HG03045 (cell line): ENCODE measurements around the gene C2CD4C.
"Not testable (repeated sequence)": the region's sequence is repeated elsewhere in the genome, so short reads cannot be mapped to it uniquely, and the experiment has no call there.

Experiments used
- ATAC-seq: cut with Tn5 transposase; IDR thresholded peaks from one replicate; pipeline ENCODE4 v1.9.1; 2021; ENCODE audit warnings: mild to moderate bottlenecking, moderate library complexity; ENCODE audit not compliant: unreplicated experiment

Gene C2CD4C, protein sequence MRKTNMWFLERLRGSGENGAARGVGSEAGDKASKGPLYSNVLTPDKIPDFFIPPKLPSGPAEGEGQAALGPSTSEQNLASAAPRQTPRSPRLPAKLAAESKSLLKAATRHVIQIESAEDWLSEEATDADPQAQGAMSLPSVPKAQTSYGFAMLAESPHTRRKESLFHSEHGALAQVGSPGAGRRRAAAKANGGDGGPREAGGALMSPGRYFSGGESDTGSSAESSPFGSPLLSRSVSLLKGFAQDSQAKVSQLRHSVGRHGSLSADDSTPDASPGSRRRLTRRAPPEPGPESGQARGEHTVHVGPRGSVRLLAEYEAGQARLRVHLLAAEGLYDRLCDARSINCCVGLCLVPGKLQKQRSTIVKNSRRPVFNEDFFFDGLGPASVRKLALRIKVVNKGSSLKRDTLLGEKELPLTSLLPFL

DNA sequence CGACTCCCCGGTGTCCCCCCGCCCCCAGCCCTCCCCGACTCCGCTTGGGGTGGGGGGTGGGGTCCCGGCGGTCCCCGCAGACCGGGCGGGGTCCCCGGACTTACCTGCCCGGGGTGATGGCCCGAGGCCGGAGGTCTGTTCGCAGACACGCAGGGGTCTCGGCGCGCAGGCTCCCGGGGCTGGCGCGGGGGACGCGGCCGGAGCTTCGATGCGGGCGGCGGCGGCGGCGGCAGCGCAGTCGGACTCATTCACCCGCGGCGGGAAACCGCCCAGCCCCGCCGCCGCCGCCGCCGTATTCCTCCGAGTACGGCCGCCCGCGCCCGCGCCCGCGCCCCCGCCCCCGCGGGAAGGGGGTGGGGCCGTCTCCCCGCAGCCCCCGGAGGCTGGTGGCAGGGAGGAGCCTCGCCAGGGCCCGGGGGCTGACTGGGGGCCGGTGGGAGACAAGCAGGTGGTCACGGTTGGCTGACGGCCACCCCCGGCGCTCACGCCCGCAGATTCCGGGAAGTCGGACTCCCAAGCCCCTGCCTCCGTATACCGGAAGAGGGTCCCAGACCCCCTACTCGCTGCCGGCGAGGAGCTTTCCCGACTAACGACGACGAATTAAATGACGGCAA is at the start of gene C2CD4C:
TSS of gene C2CD4C (minus strand) at position 246 of the 614 bp plus-strand sequence. CDS start 786 bp downstream, outside the sequence.
- ATAC-seq, result no peak

DNA sequence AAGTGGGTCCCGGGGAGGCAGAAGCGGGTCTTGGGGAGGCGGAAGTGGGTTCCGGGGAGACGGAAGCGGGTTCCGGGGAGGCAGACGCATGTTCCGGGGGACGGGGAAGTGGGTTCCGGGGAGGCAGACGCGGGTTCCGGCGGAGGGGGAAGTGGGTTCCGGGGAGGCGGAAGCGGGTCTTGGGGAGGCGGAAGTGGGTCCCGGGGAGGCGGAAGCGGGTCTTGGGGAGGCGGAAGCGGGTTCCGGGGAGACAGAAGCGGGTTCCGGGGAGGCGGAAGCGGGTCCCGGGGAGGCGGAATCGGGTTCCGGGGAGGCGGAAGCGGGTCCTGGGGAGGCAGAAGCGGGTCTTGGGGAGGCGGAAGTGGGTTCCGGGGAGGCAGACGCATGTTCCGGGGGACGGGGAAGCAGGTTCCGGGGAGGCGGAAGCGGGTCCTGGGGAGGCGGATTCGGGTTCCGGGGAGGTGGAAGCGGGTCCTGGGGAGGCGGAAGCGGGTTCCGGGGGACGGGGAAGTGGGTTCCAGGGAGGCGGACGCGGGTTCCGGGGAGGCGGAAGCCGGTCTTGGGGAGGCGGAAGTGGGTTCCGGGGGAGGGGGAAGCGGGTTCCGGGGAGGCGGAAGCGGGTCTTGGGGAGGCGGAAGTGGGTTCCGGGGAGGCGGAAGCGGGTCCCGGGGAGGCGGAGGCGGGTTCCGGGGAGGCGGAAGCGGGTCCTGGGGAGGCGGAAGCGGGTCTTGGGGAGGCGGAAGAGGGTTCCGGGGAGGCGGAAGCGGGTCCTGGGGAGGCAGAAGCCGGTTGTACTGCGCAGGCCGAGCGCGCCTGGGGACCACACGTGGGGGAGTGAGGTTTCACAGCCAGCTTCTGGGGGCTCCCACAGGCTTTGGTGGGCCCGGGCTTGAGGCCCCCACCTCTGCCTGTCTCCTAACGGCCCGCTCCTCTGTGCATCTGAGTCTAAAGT is 49.4 kb upstream of the C2CD4C start:
- no peak for ATAC-seq

DNA sequence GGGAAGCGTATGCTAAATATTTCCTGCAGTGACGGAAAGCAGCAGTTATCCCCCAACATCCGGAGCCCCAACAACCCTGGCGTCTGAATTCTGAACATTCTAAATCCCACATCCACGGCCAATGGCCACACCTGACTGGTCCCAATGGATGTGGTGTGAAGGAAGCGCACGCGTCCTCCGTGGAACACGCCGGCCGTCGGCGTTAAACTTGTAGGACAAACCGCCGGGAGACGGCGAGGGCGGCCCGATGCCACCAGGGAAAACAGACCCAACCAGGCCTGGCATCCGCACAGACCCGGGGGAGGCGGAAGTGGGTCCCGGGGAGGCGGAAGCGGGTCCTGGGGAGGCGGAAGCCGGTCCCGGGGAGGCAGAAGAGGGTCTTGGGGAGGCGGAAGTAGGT is 48.7 kb upstream of the C2CD4C start:
- no peak for ATAC-seq

DNA sequence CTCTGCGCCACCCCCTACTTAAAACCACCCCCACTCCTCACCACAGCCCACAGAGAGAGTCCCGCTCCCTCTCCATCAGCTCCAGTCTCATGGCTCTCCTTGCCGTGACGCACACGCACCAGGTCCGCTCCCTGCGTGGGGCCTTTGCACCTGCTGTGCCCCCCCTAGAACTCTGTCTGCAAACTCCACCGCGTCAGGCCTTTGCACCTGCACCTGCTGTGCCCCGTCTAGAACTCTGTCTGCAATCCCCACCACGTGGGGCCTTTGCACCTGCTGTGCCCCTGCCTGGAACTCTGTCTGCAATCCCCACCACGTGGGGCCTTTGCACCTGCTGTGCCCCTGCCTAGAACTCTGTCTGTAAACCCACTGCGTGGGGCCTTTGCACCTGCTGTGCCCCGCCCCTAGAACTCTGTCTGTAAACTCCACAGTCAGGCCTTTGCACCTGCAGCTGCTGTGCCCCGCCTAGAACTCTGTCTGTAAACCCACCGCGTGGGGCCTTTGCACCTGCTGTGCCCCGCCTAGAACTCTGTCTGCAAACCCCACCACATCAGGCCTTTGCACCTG is 47.7 kb upstream of the C2CD4C start:
- ATAC-seq, result no peak

DNA sequence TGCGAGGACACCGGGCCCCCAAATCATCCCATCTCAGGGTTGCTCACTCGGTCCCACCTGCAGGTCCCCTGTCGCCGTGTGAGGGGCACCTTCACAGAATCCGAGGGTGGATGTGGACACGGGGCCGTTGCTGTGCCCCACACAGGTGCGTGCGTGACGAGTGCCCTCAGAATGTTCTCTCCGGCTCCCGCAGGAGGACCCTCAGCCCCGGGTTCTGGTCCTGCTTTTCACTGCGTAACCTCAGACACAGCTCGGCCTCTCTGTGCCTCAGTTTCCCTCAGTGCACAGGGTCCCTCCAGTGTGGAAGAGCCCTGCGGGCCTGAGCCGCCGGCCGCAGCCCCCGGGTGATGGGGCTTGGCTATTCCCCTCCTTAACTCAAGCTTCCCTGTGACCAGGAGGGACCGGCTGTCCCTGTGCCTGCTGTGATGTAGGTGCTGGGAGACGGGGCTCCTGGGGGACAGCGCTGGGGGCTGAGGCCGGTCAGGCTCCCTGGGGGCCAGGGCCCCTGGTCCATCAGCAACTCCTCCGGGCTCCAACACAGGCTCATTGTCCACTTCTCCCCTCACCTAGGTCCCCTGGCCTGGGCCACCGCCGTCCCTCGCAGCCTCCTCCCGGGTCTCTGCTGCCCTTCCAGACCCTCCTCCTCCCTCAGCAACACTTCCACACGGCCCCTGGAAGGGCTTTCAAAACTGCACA is 47.1 kb upstream of the C2CD4C start:
- ATAC-seq, result no peak

DNA sequence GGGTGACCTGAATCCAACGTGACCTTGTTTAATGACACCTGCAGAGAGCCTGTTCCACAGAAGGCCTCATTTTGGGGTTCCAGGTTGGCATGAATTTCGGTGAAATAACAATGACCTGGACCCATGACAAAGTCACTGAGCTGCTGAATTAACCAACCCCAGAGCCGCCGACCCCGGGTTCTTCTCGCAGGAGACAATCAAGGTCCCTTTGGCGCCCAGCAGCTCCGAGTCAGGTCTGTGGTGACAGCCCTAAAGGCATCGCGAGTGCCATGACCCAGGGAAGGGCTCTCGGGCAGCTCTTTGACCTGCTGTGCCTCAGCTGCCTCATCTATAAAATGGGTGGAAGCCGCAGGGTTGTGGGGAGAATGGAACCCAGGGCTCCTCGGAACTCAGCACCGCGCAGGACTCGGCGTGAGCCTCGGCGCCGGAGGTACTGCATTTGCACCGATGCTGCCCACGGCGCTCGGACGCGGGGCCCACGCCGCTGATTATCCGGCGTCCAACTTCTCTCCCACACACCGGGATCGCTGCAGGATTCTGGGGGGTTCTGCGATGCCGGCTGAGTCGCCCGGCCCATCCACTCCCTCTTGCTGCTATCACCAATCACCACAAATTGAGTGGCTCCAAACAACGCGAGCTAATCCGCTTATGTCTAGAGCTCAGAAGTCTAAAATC is 46.2 kb upstream of the C2CD4C start:
- ATAC-seq, result no peak

DNA sequence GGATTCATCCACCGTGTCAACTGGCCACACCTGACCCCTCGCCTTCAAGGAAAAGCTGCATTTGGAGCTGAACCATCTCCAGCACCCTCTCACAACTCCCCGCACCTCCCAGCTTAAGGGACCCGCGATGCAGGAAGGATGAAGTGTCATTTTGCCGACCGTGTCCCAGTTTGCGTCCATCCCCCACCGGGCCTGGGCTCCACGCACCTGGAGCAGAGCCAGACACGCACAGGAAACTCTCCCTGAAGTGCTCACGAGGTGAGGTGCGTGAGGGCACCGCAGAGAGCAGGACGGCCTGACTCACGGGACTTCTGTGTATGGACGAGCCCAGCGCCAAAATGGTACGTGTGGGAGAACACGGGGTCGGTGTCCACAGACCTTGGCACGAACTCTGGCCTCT is 44.7 kb upstream of the C2CD4C start:
- ATAC-seq, result no peak

DNA sequence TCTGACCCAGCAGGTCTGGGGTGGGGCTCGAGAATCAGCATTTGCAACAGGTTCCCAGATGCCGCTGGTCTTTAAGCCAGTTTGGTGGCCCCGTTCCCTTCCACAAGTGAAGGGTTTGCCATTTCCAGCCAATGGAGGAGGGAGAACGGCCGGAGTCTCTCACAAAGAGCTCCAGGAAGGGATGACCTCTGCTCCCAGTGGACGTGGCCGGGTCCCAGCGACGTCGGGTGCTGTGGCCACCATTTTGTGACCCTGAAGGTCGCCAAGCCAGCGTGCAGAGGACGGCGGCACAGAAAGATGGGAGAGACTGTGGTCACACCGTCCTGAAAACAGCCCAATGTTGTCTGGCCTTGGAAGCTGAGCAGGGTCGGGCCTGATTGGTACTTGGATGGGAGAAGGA is 43.9 kb upstream of the C2CD4C start:
- ATAC-seq, result no peak

DNA sequence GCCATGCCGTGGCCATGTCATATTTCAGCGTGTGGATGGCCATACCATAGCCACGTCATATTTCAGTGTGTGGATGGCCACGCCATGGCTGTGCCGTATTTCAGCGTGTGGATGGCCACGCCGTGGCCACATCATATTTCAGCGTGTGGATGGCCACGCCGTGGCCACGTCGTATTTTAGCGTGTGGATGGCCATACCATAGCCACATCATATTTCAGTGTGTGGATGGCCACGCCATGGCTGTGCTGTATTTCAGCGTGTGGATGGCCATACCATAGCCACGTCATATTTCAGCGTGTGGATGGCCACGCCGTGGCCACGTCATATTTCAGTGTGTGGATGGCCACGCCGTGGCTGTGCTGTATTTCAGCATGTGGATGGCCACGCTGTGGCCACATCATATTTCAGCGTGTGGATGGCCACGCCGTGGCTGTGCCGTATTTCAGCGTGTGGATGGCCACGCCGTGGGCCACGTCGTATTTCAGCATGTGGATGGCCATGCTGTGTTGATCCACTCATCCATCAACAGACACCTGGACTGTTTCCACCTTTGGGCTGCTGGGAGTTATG is 42.0 kb upstream of the C2CD4C start:
- not testable (repeated sequence) for ATAC-seq

DNA sequence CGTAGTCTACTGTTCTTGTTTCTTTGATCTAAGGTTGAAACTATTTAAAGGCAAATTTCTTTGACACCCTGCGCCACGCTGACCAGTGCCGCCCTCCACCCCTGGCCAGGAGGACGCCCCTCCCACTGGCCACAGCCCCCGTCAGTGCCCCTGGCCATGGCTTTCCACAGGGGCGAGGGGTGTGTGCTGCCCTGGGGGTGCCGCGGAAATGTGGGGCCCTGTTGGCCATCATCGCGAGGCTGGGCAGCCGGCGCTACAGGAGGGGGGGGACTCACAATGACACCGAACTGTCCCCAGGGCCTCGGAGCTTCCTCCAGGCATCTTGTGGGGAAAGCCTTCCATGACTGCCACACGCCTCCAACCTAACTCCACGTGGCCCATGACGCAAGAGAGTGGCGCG is 41.0 kb upstream of the C2CD4C start:
- no peak for ATAC-seq

DNA sequence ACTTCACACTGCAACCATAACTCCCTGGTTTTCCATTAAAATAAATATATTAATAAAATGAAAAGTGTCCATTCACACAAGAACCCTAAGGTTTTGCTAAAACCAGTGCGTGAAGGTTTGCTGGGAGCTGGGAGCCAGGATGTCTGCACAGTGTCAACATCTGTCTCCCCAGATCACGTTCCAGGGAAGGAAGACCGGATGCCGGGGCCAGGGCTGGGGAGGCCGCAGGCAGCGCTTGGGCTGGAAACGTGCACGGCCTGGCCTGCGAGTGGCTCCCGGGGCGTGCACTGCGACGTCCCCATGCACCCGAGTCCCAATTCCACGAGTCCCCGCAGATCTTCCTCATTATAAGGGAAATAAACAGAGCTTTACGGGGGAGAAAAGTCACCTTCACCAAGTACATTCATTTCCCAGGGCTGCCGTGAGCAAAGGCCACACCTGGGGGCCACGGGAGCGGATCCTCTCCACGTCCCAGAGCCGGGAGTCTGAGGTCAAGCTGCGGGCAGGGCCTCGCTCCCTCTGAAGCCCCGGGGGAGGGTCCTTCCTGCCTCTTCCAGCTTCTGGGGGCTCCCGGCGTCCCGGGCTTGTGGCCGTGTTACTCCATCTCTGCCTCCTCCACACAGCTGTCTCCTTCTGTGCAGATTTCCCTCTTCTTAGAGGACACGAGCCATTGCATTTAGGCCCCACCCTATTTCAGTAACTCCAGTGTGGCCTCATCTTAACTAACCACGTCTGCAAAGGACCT is 39.0 kb upstream of the C2CD4C start:
- no peak for ATAC-seq

DNA sequence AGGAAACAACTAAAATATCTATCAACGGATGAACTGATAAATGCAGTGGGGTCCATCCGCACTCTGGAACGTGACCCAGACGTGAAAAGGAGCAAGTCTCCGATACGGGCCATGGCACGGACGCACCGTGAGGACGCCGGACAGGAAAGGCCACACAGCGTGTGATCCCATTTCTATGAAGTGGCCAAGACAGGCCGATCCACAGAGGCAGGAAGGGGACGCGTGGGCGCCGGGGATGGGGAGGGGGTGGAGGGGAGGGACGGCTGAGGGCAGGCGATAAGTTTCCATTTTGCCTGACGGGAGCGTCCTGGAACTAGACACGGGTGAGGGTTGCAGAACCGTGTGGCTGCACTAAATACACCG is 38.1 kb upstream of the C2CD4C start:
- ATAC-seq, result no peak

DNA sequence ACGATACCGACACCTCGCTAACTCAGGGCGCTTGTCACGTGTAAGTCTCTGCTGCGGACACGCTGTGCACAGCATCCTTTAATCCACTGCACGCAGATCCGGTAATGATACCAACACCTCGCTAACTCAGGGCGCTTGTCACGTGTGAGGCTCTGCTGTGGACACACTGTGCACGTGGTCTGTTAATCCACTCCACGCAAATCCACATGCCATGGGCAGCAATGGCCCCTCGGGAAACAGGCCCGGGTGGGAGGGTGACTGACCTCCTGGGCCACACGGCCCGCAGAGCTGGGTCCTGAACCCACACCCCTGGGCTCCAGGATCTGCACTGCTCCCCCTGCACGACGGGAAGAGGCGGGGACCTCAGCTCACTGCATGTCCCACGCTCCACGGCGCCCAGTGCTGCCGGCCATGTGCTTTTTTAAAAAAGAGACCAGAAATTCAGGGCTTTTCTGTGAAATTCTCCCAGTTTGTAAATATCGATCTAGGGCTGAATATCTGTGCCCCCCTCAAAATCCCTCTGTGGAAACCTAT is 35.8 kb upstream of the C2CD4C start:
- ATAC-seq, result no peak

DNA sequence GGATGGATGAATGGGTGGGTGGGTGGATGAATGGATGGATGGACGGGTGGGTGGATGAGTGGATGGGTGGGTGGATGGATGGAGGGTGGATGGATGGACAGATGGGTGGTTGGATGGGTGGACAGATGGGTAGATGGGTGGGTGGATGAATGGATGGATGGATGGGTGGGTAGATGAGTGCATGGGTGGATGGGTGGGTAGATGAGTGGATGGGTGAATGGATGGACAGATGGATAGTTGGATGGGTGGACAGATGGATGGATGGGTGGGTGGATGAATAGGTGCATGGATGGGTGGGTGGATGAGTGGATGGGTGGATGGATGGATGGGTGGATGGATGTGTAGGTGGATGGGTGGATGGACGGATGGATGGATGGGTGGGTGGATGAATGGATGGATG is 34.1 kb upstream of the C2CD4C start:
- ATAC-seq, result no peak

DNA sequence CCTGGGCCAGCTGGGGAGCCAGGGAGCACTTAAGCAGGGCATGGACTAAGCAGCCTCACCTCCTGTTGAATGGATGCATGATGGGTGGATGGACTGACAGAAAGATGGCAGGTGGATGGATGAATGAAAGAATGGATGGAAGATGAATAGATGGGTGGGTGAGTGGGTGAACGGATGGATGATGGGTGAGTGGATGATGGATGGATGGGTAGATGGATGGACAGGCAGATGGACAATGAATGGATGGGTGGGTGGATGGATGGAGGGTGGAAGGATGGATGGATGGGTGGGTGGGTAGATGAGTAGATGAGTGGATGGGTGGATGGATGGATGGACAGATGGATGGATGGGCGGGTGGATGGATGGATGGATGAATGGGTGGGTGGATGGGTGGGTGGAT is 33.1 kb upstream of the C2CD4C start:
- ATAC-seq, result no peak

DNA sequence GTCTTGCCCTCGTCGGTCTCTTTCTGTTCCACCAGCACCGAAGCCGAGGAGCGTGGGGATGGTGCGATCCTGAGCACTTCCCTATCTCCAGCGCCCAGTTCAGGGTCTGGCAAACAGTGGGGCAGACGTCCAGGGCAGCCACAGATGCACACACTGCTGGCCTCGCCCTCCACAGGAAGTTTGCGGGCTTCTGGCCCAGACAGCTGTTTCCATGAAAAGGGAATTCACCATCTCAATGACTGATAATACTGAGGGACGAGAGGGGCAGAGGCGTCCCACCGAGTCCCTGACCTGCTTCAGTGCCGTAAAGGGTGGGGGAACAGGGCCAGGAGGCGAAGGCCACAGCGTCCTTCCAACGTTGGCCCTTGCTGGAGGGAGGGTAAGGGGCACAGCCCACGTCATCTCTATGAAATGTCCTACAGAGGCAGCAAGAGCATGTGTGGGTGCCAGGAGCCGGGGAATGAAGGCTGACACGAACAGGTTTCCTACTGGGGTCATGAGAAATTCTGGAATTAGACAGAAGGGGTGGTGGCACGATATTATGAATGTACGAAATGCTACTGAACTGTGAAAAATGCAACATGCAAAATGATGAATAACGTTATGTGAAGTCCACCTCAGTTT is 32.4 kb upstream of the C2CD4C start:
- no peak for ATAC-seq

DNA sequence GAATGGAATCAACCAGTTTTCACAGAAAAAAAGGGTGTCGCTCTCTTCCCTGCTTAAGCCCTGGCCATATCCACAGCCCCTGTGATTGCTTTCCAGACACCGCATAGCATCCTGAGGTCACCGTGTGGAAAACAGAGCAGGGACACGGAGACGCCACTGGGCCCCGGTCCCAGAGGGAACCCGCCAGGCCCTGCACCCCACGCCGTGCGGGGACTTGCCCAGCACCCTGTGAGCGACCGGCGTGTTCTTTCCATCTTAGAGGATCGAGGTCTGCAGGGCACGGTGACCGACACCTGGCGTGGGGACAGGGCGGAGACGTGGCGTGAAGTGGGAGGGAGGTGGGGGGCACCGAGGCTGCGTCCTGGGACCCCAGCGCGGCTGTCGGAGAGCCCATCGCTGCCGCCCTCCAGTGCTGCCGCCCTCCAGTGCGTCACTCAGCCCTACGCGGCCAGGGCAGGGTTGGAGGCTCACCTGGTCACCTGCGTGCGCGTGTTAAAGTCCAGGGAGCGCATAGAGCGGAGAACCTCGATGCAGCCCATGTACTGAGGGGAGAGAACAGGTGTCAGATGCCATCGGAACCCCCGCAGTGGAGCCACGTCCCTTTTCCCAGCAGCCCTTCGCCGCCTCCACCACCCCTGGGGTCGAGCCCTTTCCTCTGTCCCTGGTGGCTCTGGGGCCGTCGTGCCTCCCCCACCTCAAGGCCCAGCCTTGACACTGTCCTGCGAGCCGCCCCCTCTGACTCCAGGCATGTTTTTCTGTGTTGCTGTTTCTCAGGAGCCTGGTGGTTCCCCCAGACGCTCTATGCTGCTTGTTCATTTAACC is 31.7 kb upstream of the C2CD4C start:
- no peak for ATAC-seq
